IPS-18c (cell line): ENCODE results near the gene COG2.

Experiments
- H3K4me3 ChIP-seq: 2 replicates; pipeline ENCODE4 v1.7.0; 2013; ENCODE audit warnings: low read depth, mild to moderate bottlenecking, low read length, moderate library complexity; ENCODE audit not compliant: insufficient read depth
- H3K9me3 ChIP-seq: one replicate; pipeline ENCODE4 v1.6.1; 2013; ENCODE audit warnings: mild to moderate bottlenecking, low read length, moderate library complexity; ENCODE audit not compliant: control insufficient read depth, insufficient read depth

Gene COG2

DNA sequence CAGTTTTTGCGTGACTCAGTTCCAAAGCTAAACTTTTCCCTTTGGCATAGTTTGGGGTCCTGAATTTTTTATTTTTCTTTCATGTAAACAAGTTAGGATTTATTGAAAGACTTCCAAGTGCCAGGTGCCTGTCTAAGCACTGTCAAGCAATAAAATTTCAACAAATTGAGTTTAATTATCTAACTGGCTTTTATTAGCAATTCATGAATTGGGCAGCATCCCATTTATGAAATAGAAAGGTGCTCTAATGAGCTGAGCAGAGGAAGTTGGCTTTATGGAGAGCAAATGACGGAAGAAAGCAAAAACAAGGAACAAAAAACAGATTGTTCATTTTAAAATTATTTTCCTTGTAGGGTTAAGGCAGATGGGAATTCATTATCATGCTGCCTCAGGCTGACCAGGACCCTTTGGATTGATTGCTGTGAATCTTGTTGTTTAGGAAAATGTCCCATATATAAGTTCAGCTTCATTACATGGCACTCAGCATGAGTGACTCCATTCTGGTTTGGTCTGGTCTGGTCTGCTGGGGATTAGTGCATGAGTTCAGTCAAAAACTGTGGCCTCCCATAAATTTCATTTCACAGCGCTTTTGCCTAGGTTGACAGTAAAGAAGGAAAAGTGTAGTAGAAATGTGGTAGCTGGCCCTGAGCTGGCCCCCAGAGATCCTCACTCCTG lies 21.5 kb upstream of the COG2 start:
- Histone ChIP-seq H3K4me3 (no peak overlapping the region), H3K9me3 (peaks cover 2% of the 10 kb centered on the region)

DNA sequence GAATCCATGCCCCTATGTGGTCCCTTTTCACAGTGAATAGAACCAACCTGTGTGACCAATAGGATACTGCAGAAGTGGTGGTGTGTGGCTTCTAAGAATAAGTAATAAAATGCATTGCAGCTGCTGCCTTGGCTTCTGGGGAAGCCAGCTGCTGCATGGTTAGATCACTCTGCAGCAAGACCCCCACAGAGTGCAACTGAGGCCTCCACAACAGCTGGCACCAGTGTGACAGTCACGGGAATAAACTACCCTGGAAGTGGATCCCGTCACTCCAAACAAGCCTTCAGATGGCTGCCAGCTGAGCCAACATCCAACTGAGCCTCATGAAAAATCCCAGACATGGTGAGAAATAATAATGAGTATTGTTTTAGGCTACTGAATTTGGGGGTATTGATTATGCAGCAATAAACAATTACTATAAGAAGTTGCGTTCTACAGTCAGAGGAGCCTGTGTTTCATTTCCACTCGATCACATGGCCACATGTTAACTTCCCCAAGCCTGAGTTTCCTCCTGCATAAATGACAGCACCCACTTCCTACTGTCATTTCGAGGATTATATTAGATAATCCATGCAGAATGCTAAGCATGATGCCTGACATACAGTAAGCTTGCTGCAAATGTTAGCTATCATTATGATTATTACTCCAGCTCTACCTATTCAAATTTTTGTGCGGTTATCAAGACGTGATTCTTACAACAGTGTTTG lies 20.8 kb upstream of the COG2 start:
- H3K9me3 ChIP-seq: peaks cover 2% of the 10 kb centered on the region
- H3K4me3 ChIP-seq: no peak overlapping the region

DNA sequence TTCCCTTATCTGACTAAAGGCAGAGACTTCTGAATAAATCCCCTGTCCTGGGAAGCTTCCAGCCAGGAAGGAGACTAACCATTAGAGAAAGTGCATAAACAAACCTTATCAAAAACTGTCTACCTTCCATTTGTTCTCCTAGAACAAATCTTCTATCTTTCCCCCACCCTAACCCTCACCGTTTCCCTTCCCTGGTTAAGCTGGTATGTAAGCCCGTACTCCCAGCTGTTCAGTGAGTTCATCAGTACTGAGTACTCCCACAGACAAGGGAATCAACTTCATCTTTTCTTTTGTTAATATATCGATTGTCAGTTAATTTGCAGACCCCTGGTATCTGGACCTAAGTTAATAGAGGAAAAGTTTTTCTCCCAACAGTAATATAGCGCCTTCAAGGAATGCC lies 20.1 kb upstream of the COG2 start:
- Histone ChIP-seq H3K9me3 (peaks cover 2% of the 10 kb centered on the region), H3K4me3 (no peak overlapping the region)

DNA sequence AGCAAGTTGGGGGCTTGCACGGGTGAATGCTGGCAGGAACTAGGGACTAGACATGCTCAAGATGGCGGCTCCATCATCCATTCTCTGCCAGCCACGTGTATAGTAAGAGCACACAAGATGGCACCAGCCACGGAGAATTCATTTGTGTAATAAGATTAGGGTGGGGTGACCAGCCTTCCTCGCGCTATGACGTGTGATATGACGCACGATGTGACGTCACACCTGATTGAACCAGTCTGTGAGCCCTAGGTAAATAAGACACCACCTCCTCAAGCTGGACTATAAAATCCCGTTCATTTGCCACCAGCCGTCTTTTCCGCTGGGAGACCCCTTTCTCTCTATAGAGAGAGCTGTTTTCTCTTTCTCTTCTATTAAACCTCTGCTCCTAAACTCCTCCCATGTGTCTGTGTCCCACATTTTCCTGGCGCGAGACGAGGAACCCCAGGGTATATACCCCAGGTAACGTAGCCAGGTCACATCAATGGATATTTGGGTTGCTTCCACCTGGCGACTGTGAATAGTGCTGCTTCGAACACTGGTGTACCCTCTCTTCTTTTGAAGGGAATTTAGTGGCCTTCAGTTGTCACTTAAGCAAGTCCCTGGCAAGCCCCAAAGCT lies 18.1 kb upstream of the COG2 start:
- Histone ChIP-seq H3K9me3 (no peaks in the 10 kb centered on the region), H3K4me3 (no peak overlapping the region)

DNA sequence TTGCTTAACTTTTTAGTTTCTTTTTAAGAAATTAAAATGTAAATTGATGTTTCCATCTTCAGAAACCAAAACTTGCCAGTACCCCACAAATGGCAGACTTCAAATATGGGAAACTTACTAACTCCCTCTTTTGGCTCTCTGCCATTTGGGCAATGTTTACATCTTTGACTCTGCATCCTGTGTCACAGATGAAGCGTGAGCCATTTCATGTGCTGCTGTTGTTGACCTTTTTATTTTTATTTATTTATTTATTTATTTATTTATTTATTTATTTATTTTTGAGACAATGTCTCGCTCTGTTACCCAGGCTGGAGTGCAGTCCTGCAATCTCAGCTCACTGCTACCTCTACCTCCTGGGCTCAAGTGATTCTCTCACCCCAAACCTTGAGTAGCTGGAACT lies 16.0 kb upstream of the COG2 start:
- H3K9me3 ChIP-seq: no peaks in the 10 kb centered on the region
- no peak overlapping the region for H3K4me3 ChIP-seq

DNA sequence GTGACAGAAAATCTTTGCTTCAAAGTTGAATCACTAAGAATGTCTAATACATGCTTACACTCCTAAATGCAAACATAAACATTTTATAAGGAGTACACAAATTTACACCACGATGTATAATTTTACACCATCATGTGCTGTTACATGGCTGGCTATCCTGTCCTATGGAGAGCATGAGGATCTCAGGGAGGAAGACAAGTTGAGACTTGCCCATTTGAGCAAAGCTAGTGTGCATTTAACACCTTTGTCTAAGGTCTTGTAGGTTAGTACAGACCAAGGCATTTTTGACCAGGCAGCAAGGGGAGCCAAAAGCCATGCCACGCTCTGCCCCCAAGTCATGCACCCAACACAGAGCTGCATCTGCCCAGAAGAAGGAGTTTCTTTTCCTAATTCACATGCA lies 14.5 kb upstream of the COG2 start:
- Histone ChIP-seq H3K4me3 (no peak overlapping the region), H3K9me3 (no peaks in the 10 kb centered on the region)

DNA sequence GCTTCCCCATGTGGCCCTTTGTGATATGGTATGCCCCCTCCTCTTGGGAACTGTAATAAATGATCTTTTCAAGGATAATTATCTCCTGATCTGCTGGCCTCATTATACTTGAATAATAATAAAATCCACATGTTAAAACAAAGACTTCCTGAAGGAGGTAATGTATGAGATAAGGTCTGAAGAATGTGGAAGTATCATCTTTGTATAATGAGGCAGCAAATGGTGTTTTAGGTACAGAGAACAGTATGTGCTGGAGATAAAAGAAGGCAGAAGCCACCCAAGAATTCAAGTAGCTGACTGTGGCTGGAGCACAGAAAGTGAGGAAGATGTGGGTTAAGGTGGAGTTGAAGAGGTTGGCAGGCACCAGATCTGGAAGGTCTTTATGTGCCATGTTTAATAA lies 12.8 kb upstream of the COG2 start:
- Histone ChIP-seq H3K4me3 (no peak overlapping the region), H3K9me3 (no peaks in the 10 kb centered on the region)

DNA sequence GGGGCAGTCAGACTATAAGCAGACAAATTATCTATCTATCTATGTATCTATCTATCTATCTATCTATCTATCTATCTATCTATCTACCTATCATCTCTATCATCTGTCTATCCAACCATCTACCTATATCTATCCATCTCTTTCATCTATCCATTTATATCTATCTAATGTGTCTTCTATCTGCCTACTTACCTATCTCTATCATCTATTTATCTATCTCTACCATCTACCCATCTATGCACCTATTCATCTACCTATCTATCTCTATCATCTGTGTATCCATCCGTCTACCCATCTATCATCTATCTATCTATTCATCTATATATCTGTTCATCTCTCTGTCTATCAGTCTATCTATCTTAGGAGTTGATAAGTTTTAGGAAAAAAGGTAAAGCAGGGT lies 10.8 kb upstream of the COG2 start:
- Histone ChIP-seq H3K9me3 (no peaks in the 10 kb centered on the region), H3K4me3 (no peak overlapping the region)

DNA sequence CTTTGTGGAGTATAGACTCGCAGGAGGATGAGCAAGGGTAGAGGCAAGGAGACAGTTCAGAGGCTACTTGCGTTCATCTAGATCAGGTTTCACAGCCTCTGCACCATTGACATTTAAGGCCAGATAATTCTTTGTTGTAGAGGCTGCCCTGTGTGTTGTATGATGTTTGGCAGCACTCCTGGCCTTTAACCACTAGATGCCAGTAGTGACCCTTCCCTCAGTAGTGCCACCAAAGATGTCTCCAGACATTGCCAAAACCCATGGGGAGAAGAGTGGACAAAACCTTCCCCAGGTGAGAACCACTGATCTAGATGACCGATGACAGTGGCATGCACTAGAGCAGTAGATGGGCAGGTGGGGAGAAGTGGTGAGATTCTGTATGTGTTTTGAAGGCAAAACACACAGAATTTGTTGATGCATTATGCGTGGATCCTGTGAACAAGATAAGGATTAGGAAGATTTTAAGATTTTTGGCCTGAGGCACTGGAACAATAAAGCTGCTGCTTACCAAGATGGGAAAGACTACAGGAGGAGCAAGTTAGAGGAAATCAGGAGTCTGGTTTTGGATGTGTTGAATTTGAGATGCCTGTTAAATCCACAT lies 9.9 kb upstream of the COG2 start:
- H3K4me3 ChIP-seq: no peak overlapping the region
- H3K9me3 ChIP-seq: no peaks in the 10 kb centered on the region

DNA sequence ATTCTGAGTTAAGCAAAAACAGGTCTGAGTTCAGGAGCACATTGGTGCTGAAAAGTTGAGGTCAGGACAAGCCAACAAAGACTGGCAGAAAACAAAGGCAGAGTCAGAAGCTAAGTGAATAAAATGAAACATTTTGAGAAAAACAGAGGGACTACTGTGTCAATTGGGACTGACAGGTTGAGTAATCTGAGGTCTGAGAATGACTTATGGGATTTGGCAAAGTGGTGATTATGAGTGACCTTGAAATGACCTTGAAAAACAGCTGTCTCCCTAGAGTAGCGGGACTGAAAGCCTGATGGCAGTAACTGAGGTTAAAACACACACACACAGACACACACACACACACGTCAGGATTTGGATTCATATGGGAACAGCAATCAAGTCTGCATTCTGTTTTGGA lies 8.8 kb upstream of the COG2 start:
- H3K4me3 ChIP-seq: no peak overlapping the region
- no peaks in the 10 kb centered on the region for H3K9me3 ChIP-seq

DNA sequence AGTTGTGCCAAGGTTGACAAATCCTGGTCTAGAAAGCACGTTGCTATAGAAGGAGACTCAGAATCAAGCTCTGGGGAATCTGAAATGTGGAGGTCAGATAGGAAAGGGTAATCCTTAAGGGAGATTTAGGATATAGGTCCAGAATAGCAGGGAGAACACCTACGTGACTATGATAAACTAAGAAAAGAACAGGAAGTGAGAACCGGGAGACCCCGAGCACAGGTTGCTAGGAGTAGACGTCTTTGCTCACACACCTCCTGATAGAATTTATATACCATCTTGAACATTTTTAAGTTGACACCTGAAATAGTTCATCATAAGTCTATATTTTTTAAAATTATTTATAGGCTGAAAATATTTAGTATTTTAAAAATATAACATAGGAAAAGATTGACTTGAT lies 7.9 kb upstream of the COG2 start:
- Histone ChIP-seq H3K4me3 (no peak overlapping the region), H3K9me3 (no peaks in the 10 kb centered on the region)

DNA sequence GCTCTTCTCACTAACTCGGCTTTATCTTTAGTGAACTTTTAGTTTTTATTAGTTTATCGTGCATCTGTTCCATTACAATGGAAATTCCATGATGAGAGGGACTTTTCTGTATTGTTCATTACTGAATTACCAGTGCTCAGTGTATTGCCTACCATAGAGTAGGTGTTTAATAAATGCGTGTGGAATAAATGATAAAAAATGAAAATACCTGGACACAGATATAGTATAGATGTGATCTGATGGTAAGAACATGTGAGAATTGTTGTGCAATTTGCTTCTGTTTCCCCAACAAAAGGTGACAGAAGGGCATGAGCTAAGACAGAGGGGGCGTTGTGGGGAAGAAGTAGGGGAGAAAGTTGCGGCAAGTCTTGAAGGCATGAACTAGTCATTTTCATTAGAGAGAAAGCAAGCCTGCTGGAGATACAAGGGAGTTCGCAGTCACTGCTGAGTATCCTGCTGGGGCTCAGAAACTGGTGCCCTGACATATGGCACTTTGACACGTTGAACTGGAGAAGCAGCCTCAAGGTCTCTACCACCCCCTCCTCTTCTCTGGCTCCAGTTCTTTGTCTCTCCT lies 5.6 kb upstream of the COG2 start:
- H3K4me3 ChIP-seq: no peak overlapping the region
- no peaks in the 10 kb centered on the region for H3K9me3 ChIP-seq

DNA sequence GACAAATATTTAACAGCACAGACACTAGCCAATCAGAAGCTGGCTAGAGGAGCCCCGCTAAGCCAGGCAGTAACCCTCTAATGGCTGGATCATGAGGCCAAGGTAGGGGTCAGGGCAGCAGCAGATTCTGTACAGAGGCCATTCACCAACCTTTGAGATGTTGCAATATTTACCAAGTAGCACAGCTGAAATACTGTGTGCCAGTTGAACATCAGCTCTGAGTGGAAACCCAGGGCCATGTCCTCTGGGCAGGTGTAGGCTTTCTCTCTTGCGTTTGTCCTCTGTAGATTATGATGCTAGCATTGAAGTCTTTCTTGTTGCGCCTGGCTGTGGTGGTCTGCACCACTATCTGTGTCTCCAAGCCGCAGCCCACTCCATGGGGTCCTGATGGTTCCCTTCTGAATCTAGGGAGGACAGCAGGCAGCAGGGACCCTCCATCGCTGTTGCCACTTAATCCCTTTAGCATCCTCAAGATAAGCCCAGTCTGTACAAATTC lies 2.5 kb upstream of the COG2 start:
- H3K9me3 ChIP-seq: no peaks in the 10 kb centered on the region
- no peak overlapping the region for H3K4me3 ChIP-seq

DNA sequence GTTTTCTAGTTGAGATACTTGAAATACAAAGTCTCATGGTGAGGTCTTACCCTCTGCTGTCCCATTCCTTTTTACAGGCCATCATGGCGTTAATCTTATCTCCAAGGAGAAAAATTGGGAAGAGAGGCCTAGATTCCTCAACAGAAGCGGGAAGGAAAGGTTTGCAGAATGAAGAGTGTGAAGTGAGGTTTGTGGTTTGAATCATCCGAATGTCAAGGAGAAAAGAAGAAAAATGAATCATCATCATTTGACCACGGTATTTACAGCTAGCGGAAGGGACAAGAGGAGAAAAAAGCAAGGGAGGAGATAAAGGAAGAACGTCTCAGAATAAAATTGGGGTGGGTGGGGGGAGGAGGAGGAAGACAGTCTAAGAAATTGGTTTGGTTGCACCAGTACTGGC lies 935 bp upstream of the COG2 start:
- no peaks in the 10 kb centered on the region for H3K9me3 ChIP-seq
- H3K4me3 ChIP-seq: no peak overlapping the region; the same call in 1 of the 2 replicates

DNA sequence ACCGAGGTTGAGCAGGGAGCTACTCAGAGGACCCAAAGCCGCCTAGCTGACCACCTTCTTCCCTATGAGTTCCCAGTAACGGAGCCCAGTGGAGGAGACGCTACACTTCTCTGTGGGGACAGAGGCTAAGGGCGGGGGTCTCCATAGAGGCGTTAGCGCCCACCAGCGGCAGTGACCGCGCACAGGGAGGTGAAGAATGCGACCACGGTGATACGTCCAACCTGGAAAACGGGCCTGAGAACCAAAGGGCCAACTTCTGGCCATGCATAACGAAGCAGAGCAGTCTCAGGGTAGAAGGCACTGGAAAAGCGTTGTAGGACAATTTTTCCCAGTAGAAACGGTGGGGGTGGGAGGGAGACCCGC lies 400 bp upstream of the COG2 start:
- Histone ChIP-seq H3K4me3 (peak overlapping the region; percentile 99), H3K9me3 (no peaks in the 10 kb centered on the region)

DNA sequence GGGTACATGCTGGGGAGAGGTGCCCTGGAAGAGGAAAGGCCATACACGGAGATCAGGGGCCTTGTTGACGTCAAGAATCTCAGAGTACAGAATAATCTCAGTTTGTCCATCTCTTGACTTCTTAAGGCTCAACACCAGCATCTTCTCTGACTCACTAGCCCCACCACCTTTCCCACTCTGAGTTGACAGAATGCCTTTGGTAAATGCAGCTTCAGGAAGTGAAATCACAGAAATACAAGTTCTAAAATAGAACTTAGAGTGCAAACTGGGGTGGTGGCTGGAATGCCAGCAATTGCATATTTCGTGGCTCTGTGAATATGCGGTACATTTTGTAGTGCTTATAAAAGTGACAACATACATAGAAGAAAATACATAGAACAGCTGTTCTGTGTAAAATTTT lies 1.6 kb downstream of the COG2 start:
- H3K9me3 ChIP-seq: no peaks in the 10 kb centered on the region
- no peak overlapping the region for H3K4me3 ChIP-seq

DNA sequence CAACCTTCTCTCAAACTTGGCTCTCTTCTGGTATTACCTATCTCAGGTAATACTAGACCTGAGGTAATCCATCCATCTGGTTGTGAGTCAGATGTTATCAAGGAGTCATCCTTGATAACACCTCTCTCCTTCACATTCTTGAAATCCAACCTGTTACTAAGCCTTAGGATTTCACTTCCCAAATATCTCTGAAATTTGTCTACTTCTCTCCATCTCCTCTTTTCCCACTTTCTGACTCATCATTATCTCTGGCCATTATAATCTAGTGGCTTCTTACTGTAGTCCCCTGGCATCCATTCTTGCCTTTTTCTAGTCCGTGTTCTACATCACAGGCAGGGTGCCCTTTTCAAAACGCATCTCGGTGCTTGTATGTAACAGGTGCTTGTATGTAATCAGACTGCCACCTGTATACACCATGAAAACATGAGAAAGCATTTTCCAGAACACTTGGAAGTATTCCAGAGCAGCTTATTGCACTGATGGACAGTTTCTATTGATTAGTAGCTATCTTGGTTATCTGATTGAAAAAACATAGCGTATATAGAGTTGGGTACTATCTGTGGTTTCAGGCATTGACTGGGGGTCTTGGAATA lies 4.5 kb downstream of the COG2 start:
- H3K4me3 ChIP-seq: no peak overlapping the region
- no peaks in the 10 kb centered on the region for H3K9me3 ChIP-seq
